C1 segment of cervical spinal cord (tissue), 14 donors: ENCODE results near the gene RNU1-4.
"Not testable (repeated sequence)": the region's sequence is repeated elsewhere in the genome, so short reads cannot be mapped to it uniquely, and the experiment has no call there.

Source experiments
- DNase-seq, 14 donors: peaks; one replicate each; lab custom pipeline; 2025; lab: John Stamatoyannopoulos, UW

The RNU1-4 gene

GRCh38 chr1:16765731-16766605 lies 25.7 kb downstream of the RNU1-4 start:
- peak in 8 of 14 donors; percentile 27 to 91 (median 50) for DNase-seq

- not testable (repeated sequence) for DNase-seq
Measured at GRCh38 chr1:16766689-16767256, 26.5 kb downstream of the RNU1-4 start.

GRCh38 chr1:16770139-16770759 lies 29.9 kb downstream of the RNU1-4 start:
- not testable (repeated sequence) for DNase-seq

GRCh38 chr1:16770896-16771446 lies 30.7 kb downstream of the RNU1-4 start:
- not testable (repeated sequence) for DNase-seq

GRCh38 chr1:16772275-16773204 lies 32.2 kb downstream of the RNU1-4 start:
- DNase-seq = peak in 3 of 14 donors; percentile 1 to 68 (median 20)

- DNase-seq = not testable (repeated sequence)
Measured at GRCh38 chr1:16773205-16773596, 32.9 kb downstream of the RNU1-4 start.

- DNase-seq = not testable (repeated sequence)
Measured at GRCh38 chr1:16773723-16774122, 33.4 kb downstream of the RNU1-4 start.

GRCh38 chr1:16774773-16775172 lies 34.5 kb downstream of the RNU1-4 start:
- DNase-seq = not testable (repeated sequence)

GRCh38 chr1:16775290-16775689 lies 35.0 kb downstream of the RNU1-4 start:
- DNase-seq = not testable (repeated sequence)

- DNase-seq = not testable (repeated sequence)
Measured at GRCh38 chr1:16776248-16776647, 35.9 kb downstream of the RNU1-4 start.

- DNase-seq = not testable (repeated sequence)
Measured at GRCh38 chr1:16776835-16777234, 36.5 kb downstream of the RNU1-4 start.

- DNase-seq = not testable (repeated sequence)
Measured at GRCh38 chr1:16777821-16778220, 37.5 kb downstream of the RNU1-4 start.

- not testable (repeated sequence) for DNase-seq
Measured at GRCh38 chr1:16779525-16779924, 39.2 kb downstream of the RNU1-4 start.

GRCh38 chr1:16781033-16781432 lies 40.7 kb downstream of the RNU1-4 start:
- not testable (repeated sequence) for DNase-seq

- not testable (repeated sequence) for DNase-seq
Measured at GRCh38 chr1:16781625-16782024, 41.3 kb downstream of the RNU1-4 start.

- DNase-seq = not testable (repeated sequence)
Measured at GRCh38 chr1:16784955-16785354, 44.6 kb downstream of the RNU1-4 start.

GRCh38 chr1:16786362-16786761 lies 46.0 kb downstream of the RNU1-4 start:
- DNase-seq = not testable (repeated sequence)

GRCh38 chr1:16787175-16787574 lies 46.9 kb downstream of the RNU1-4 start:
- DNase-seq = not testable (repeated sequence)

GRCh38 chr1:16787711-16788110 lies 47.4 kb downstream of the RNU1-4 start:
- not testable (repeated sequence) for DNase-seq
